Ramos (cell line): Measurements from ENCODE around the gene BUB3.

Experiments used
- in situ Hi-C: fragments of 300-500 bp; cut with MboI; formaldehyde crosslinking; loops from one replicate; pipeline ENCODE4 v1.14.3; 2022; ENCODE audit warnings: low sequenced_read_pairs; ENCODE audit not compliant: unreplicated experiment

BUB3 gene

GRCh38 chr10:123154092-123154710 lies at the start of gene BUB3:
Gene BUB3 (plus strand): TSS chr10:123154402. CDS start chr10:123154918, 516 bp downstream.
- in situ Hi-C loops, result no loop called here

- in situ Hi-C loops, result no loop called here
Observed at GRCh38 chr10:123109466-123109865, 44.7 kb upstream of the BUB3 start.

- in situ Hi-C loops, result no loop called here
Observed at GRCh38 chr10:123117644-123118417, 36.4 kb upstream of the BUB3 start.

GRCh38 chr10:123119081-123119480 lies 35.1 kb upstream of the BUB3 start:
- in situ Hi-C loops, result no loop called here

GRCh38 chr10:123126246-123126645 lies 28.0 kb upstream of the BUB3 start:
- in situ Hi-C loops, result no loop called here

- in situ Hi-C loops, result loop anchor here (5.0 kb wide), 1 partner anchor 423 kb away; no protein-coding TSS in a partner anchor
Observed at GRCh38 chr10:123129618-123130271, 24.5 kb upstream of the BUB3 start.

GRCh38 chr10:123132576-123133477 lies 21.4 kb upstream of the BUB3 start:
- in situ Hi-C loops, result loop anchor here (5.0 kb wide), 1 partner anchor 419 kb away; no protein-coding TSS in a partner anchor

GRCh38 chr10:123133541-123134342 lies 20.5 kb upstream of the BUB3 start:
- in situ Hi-C loops, result loop anchor here (5.0 kb wide), 1 partner anchor 419 kb away; no protein-coding TSS in a partner anchor

GRCh38 chr10:123134343-123134914 lies 19.8 kb upstream of the BUB3 start:
- in situ Hi-C loops, result loop anchor here (5.0 kb wide), 1 partner anchor 418 kb away; no protein-coding TSS in a partner anchor

- in situ Hi-C loops, result loop anchor here (5.0 kb wide), 1 partner anchor 417 kb away; no protein-coding TSS in a partner anchor
Observed at GRCh38 chr10:123134915-123135414, 19.2 kb upstream of the BUB3 start.

- in situ Hi-C loops, result no loop called here
Observed at GRCh38 chr10:123135415-123136141, 18.6 kb upstream of the BUB3 start, which contains the start of gene HMX3. Gene HMX3 (plus strand): TSS chr10:123135970. CDS start chr10:123136051, 81 bp downstream.

- in situ Hi-C loops, result no loop called here
Observed at GRCh38 chr10:123136221-123136805, 17.9 kb upstream of the BUB3 start.

GRCh38 chr10:123136806-123137642 lies 17.2 kb upstream of the BUB3 start:
- in situ Hi-C loops, result no loop called here

- in situ Hi-C loops, result no loop called here
Observed at GRCh38 chr10:123139165-123139520, 15.1 kb upstream of the BUB3 start.

GRCh38 chr10:123139521-123140163 lies 14.6 kb upstream of the BUB3 start:
- in situ Hi-C loops, result no loop called here
